K562 (cell line): Measurements from ENCODE around the gene RIMKLA. TPM values are rescaled to one million over a fixed set of nuclear protein-coding genes. Genes with fewer than 3 reads are reported as not detected.

ENCODE experiments used
- ARHGAP35 ChIP-seq: fragments of 450-650 bp; IDR thresholded peaks from 2 replicates; pipeline ENCODE4 v1.6.1; 2018; ENCODE audit not compliant: partially characterized antibody
- ATF3 ChIP-seq, 2 experiments: fragments of 450-650 bp in 1 of 2; sonication (generic) in 1 of 2; formaldehyde crosslinking in 1 of 2; IDR thresholded peaks in 1 of 2; conservative IDR thresholded peaks in 1 of 2; 2 replicates each; pipeline versions ENCODE4 v1.6.1 to v1.8.1; 2016 to 2023; ENCODE audit warnings: mild to moderate bottlenecking in 2 of 2, moderate library complexity in 2 of 2, inconsistent platforms in 1 of 2, missing genetic modification reagents in 1 of 2
- CHD2 ChIP-seq: IDR thresholded peaks from 2 replicates; pipeline ENCODE4 v1.6.1; 2011; ENCODE audit warnings: low read depth, low read length
- CTBP1 ChIP-seq: fragments of 450-650 bp; IDR thresholded peaks from 2 replicates; pipeline ENCODE4 v1.6.1; 2016; ENCODE audit warnings: borderline replicate concordance
- EGR1 ChIP-seq: fragments of 450-650 bp; conservative IDR thresholded peaks from 2 replicates; pipeline ENCODE4 v1.6.1; 2017; ENCODE audit warnings: mild to moderate bottlenecking
- FOSL1 ChIP-seq: fragments of 200-800 bp; sonication (Bioruptor generic); conservative IDR thresholded peaks from 2 replicates; pipeline ENCODE4 v1.6.1; 2016; ENCODE audit warnings: missing genetic modification characterization, missing compliant biosample characterization
- FOXP1 ChIP-seq: sonication (generic); formaldehyde crosslinking; IDR thresholded peaks from 2 replicates; pipeline ENCODE4 v1.8.0; 2022; ENCODE audit warnings: mild to moderate bottlenecking, missing genetic modification reagents
- MTA3 ChIP-seq: fragments of 450-650 bp; formaldehyde crosslinking; IDR thresholded peaks from 2 replicates; pipeline ENCODE4 v1.6.1; 2017; ENCODE audit warnings: mild to moderate bottlenecking, borderline replicate concordance
- MYBL2 ChIP-seq, 2 experiments: fragments of 450-650 bp in 1 of 2; sonication (generic) in 1 of 2; formaldehyde crosslinking in 1 of 2; IDR thresholded peaks; 2 replicates each; pipeline versions ENCODE4 v1.6.1 to v1.8.1; 2017 to 2022; ENCODE audit warnings: borderline replicate concordance in 1 of 2, inconsistent platforms in 1 of 2, low read depth in 1 of 2, mild to moderate bottlenecking in 1 of 2, missing genetic modification reagents in 1 of 2, moderate library complexity in 1 of 2
- PML ChIP-seq: IDR thresholded peaks from 2 replicates; pipeline ENCODE4 v1.6.1; 2012; ENCODE audit warnings: low read length, inconsistent platforms
- STAT6 ChIP-seq: sonication (generic); formaldehyde crosslinking; IDR thresholded peaks from 2 replicates; pipeline ENCODE4 v1.8.1; 2023; ENCODE audit warnings: mild to moderate bottlenecking, missing genetic modification reagents
- TBL1XR1 ChIP-seq, 2 experiments: IDR thresholded peaks; 2 replicates each; pipeline ENCODE4 v1.6.1; 2012; ENCODE audit warnings: improper control_type of control experiment in 2 of 2, low read length in 2 of 2, mild to moderate bottlenecking in 1 of 2
- TFAP4 ChIP-seq: sonication (generic); formaldehyde crosslinking; IDR thresholded peaks from 2 replicates; pipeline ENCODE4 v1.8.0; 2022; ENCODE audit warnings: missing genetic modification reagents, mild to moderate bottlenecking, moderate library complexity, borderline replicate concordance
- THRA ChIP-seq: fragments of 450-650 bp; IDR thresholded peaks from 2 replicates; pipeline ENCODE4 v1.6.1; 2017; ENCODE audit warnings: mild to moderate bottlenecking, moderate library complexity
- USF2 ChIP-seq: sonication (generic); formaldehyde crosslinking; IDR thresholded peaks from 2 replicates; pipeline ENCODE4 v1.5.0; 2020; ENCODE audit warnings: missing genetic modification reagents
- ZNF431 ChIP-seq: sonication (generic); formaldehyde crosslinking; IDR thresholded peaks from 2 replicates; pipeline ENCODE4 v1.8.0; 2022; ENCODE audit warnings: mild to moderate bottlenecking, missing genetic modification reagents
- ZNF444 ChIP-seq: fragments of 250-450 bp; sonication (Bioruptor Pico); IDR thresholded peaks from 2 replicates; pipeline ENCODE4 v1.4.0; 2020; ENCODE audit warnings: mild to moderate bottlenecking, moderate library complexity
- ZNF449 ChIP-seq: fragments of 250-450 bp; sonication (Bioruptor Pico); IDR thresholded peaks from 2 replicates; pipeline ENCODE4 v1.8.0; 2022; ENCODE audit warnings: moderate library complexity, mild to moderate bottlenecking, inconsistent platforms
- polyA plus RNA-seq, 8 experiments: library from polyadenylated mRNA; depleted of rRNA in 4 of 8; stranded (reverse) in 5 of 8; unstranded in 3 of 8; fragments of >200 nt; fragmentation: Nextera tagmentation in 2 of 8; fragmentation: Illumina TruSeq in 1 of 8; extraction: Ambion mirVana in 2 of 8; extraction: Trizol in 1 of 8; gene quantifications; 2 replicates each; pipeline versions ENCODE4 v1.2.1 to v1.2.3, GENCODE V29; 2011 to 2014; ENCODE audit warnings: inconsistent platforms in 1 of 8, missing spikeins in 1 of 8
- total RNA-seq, 7 experiments: library from RNA; depleted of rRNA in 6 of 7; stranded (reverse); fragments of >200 nt in 6 of 7; fragmentation: Illumina TruSeq in 2 of 7; extraction: Trizol in 2 of 7; gene quantifications; 2 replicates each; pipeline versions ENCODE4 v1.2.1 to v1.2.3, GENCODE V29; 2011 to 2021; ENCODE audit warnings: low replicate concordance in 1 of 7

RIMKLA gene
- total and polyA plus RNA-seq, 9 of the 15 experiments (the other 6 are each of a cell fraction or from before 2014, with no cell fraction given) = 0.02 TPM; not detected in 8

GRCh38 chr1:42334240-42335049 is 46.1 kb upstream of the RIMKLA start (continued):
- no peak for TF ChIP-seq ATF3 (IDR thresholded peaks at IDR 0.05)
- TF ChIP-seq ATF3 (CRISPR knock-in tag; conservative IDR thresholded peaks at IDR 0.05) = no peak
- 0 out of 2 replicates have a peak, but pooled peaks have one; percentile 85 for TF ChIP-seq STAT6 (CRISPR knock-in tag)
- TF ChIP-seq FOXP1 (CRISPR knock-in tag) = 0 out of 2 replicates have a peak, but pooled peaks have one; percentile 9
- TF ChIP-seq ZNF444 (CRISPR knock-in tag) = no peak
- no peak for TF ChIP-seq CTBP1
- no peak for TF ChIP-seq ZNF449 (CRISPR knock-in tag)
- TF ChIP-seq MYBL2 (IDR thresholded peaks at IDR 0.05; ENCODE audit: low read depth) = no peak
- no peak for TF ChIP-seq MYBL2 (CRISPR knock-in tag; IDR thresholded peaks at IDR 0.05; ENCODE audit: borderline replicate concordance)
- TF ChIP-seq TFAP4 (CRISPR knock-in tag) = peak; percentile 72
- no peak; the same call in 1 of the 2 replicates for TF ChIP-seq EGR1
- TF ChIP-seq MTA3 = peak; percentile 35; the same call in 1 of the 2 replicates
- no peak for TF ChIP-seq ARHGAP35
- TF ChIP-seq ZNF431 (CRISPR knock-in tag) = 0 out of 2 replicates have a peak, but pooled peaks have one; percentile 9
- no peak for TF ChIP-seq PML
- TF ChIP-seq THRA = no peak
- TF ChIP-seq TBL1XR1 (IDR thresholded peaks at IDR 0.05; ENCODE audit: low read length in 2 of 2) = no peak
- TF ChIP-seq CHD2 = peak; percentile 30; the same call in 1 of the 2 replicates
- TF ChIP-seq USF2 (CRISPR knock-in tag) = peak; percentile 82
- no peak for TF ChIP-seq FOSL1
